CD4-positive, alpha-beta T cell (primary cell): Measurements from ENCODE around the gene BTG1. TPM values are rescaled to one million over a fixed set of nuclear protein-coding genes. Genes with fewer than 3 reads are reported as not detected.

ENCODE experiments used
- ATAC-seq: fragments of 200-7000 bp; cut with Tn5 transposase; one replicate; pipeline ENCODE4 v1.10.0; 2022; ENCODE audit warnings: mild to moderate bottlenecking; ENCODE audit not compliant: poor library complexity
- CTCF ChIA-PET: fragments of 350-600 bp; sonication (Branson Sonifier 250); formaldehyde crosslinking; loops from one replicate; lab custom pipeline; 2021; ENCODE audit warnings: antibody characterized with exemption, inconsistent platforms; lab: Charles Lee
- POLR2A ChIA-PET: fragments of 350-600 bp; sonication (Branson Sonifier 250); formaldehyde crosslinking; loops from one replicate; lab custom pipeline; 2021; ENCODE audit warnings: antibody characterized with exemption, inconsistent platforms; lab: Charles Lee
- DNase-seq, 14 experiments: peaks; one replicate each; pipeline ENCODE4 v3.0.0-alpha.2; 2013 to 2020; ENCODE audit warnings: mixed read lengths in 2 of 14
- H3K27ac ChIP-seq, 2 donors: one replicate each; pipeline versions ENCODE4 v1.5.1 to v1.7.0; 2013; ENCODE audit warnings: low read length in 2 of 2, low read depth in 1 of 2, mild to moderate bottlenecking in 1 of 2
- H3K27me3 ChIP-seq, 2 experiments: 1 replicate in 1 of 2; 2 replicates in 1 of 2; pipeline versions ENCODE4 v1.6.1 to v1.7.0; 2013; ENCODE audit warnings: low read length in 2 of 2, control low read depth in 1 of 2, mild to moderate bottlenecking in 1 of 2, moderate library complexity in 1 of 2; ENCODE audit not compliant: insufficient read depth in 2 of 2, control insufficient read depth in 1 of 2
- H3K36me3 ChIP-seq: one replicate; pipeline ENCODE4 v1.6.1; 2013; ENCODE audit warnings: low read length, control low read depth; ENCODE audit not compliant: insufficient read depth
- H3K4me1 ChIP-seq: one replicate; pipeline ENCODE4 v1.6.1; 2013; ENCODE audit warnings: low read length, control low read depth; ENCODE audit not compliant: insufficient read depth
- H3K4me3 ChIP-seq: one replicate; pipeline ENCODE4 v1.5.1; 2013; ENCODE audit warnings: mild to moderate bottlenecking, low read length, moderate library complexity
- H3K9me3 ChIP-seq, 2 experiments: 1 replicate in 1 of 2; 2 replicates in 1 of 2; pipeline versions ENCODE4 v1.6.1 to v1.7.0; 2013; ENCODE audit warnings: low read length in 2 of 2, mild to moderate bottlenecking in 2 of 2, control low read depth in 1 of 2, moderate library complexity in 1 of 2; ENCODE audit not compliant: control insufficient read depth in 1 of 2, insufficient read depth in 1 of 2
- H3K27ac Mint-ChIP-seq: one replicate; pipeline ENCODE4 v1.8.0; 2020; ENCODE audit warnings: mixed read lengths
- H3K27me3 Mint-ChIP-seq: one replicate; pipeline ENCODE4 v1.8.0; 2021; ENCODE audit warnings: mixed read lengths
- H3K36me3 Mint-ChIP-seq: one replicate; pipeline ENCODE4 v1.8.0; 2021; ENCODE audit warnings: low read depth, mixed read lengths
- H3K4me1 Mint-ChIP-seq: one replicate; pipeline ENCODE4 v1.8.0; 2021; ENCODE audit warnings: low read depth, mixed read lengths
- H3K4me3 Mint-ChIP-seq: one replicate; pipeline ENCODE4 v1.8.0; 2020; ENCODE audit warnings: mild to moderate bottlenecking, mixed read lengths
- H3K9me3 Mint-ChIP-seq: one replicate; pipeline ENCODE4 v1.8.0; 2020; ENCODE audit warnings: mixed read lengths
- CTCF ChIP-seq: fragments of 200-600 bp; IDR thresholded peaks from one replicate; pipeline ENCODE4 v1.8.0; 2022; ENCODE audit warnings: antibody characterized with exemption, mild to moderate bottlenecking
- intact Hi-C, 2 experiments: fragments of 100-400 bp; cut with DNase I in 1 of 2; cut with micrococcal nuclease in 1 of 2; formaldehyde crosslinking; loops; one replicate each; pipeline versions ENCODE4 v1.15.1 to v1.9.0; 2023 to 2025; cut with DNase I, micrococcal nuclease
- total RNA-seq, 174 experiments: library from RNA in 2 of 174; stranded (reverse) in 2 of 174; gene quantifications; one replicate each; pipeline ENCODE4 v1.2.3 and lab custom pipeline; 2021 to 2026

BTG1 gene
- total RNA-seq, 2 experiments from 2014 or later, result 1,698 to 1,774 TPM

- H3K9me3 ChIP-seq, result no peaks in the 10 kb centered on the region
- no peaks in the 10 kb centered on the region for H3K36me3 ChIP-seq
- H3K27me3 ChIP-seq, result no peaks in the 10 kb centered on the region
- H3K4me3 ChIP-seq, result peak overlapping the region; percentile 21
- no peak for ATAC-seq
- no peak for DNase-seq
- CTCF ChIA-PET, result no interaction called here
- POLR2A ChIA-PET, result interaction anchor here (0.6 to 10.0 kb wide), 9 partner anchors 13 to 319 kb away, joined by 3 to 298 read pairs (median 3); partner anchors contain the start of gene BTG1
- H3K4me1 Mint-ChIP-seq, result peaks cover 89% of the 10 kb centered on the region
- no peaks in the 10 kb centered on the region for H3K27me3 Mint-ChIP-seq
- H3K27ac Mint-ChIP-seq, result peak overlapping the region; percentile 99
- H3K4me1 ChIP-seq, result peaks cover 52% of the 10 kb centered on the region
- H3K36me3 Mint-ChIP-seq, result peaks cover 83% of the 10 kb centered on the region
- H3K4me3 Mint-ChIP-seq, result peak overlapping the region; percentile 85
- H3K9me3 Mint-ChIP-seq, result peaks cover 6% of the 10 kb centered on the region
- intact Hi-C loops, result loop anchor here (5.0 to 10.0 kb wide), 3 partner anchors 34 to 356 kb away; no protein-coding TSS in a partner anchor
- peak overlapping the region; percentile 14 to 33 for H3K27ac ChIP-seq
- TF ChIP-seq CTCF, result no peak
These were observed 14.6 kb downstream of the BTG1 start for GRCh38 chr12:92130999-92131398.

- Histone ChIP-seq H3K4me1 (peaks cover 50% of the 10 kb centered on the region), H3K27me3 (no peaks in the 10 kb centered on the region), H3K36me3 (no peaks in the 10 kb centered on the region), H3K9me3 (no peaks in the 10 kb centered on the region), H3K27ac (no peak overlapping the region), H3K4me3 (no peak overlapping the region)
- intact Hi-C loops, result loop anchor here (5.0 to 10.0 kb wide), 4 partner anchors 32 to 355 kb away; no protein-coding TSS in a partner anchor
- ATAC-seq, result no peak
- no peak for TF ChIP-seq CTCF
- POLR2A ChIA-PET, result interaction anchor here (0.5 to 10.0 kb wide), 9 partner anchors 15 to 212 kb away, joined by 3 to 298 read pairs (median 4); partner anchors contain the start of gene BTG1
- peak overlapping the region; percentile 74 for H3K4me3 Mint-ChIP-seq
- H3K27me3 Mint-ChIP-seq, result no peaks in the 10 kb centered on the region
- CTCF ChIA-PET, result no interaction called here
- peaks cover 9% of the 10 kb centered on the region for H3K9me3 Mint-ChIP-seq
- H3K36me3 Mint-ChIP-seq, result peaks cover 86% of the 10 kb centered on the region
- no peak for DNase-seq
- peaks cover 91% of the 10 kb centered on the region for H3K4me1 Mint-ChIP-seq
- peak overlapping the region; percentile 80 for H3K27ac Mint-ChIP-seq
These were observed 16.0 kb downstream of the BTG1 start for GRCh38 chr12:92129609-92130008.

DNA sequence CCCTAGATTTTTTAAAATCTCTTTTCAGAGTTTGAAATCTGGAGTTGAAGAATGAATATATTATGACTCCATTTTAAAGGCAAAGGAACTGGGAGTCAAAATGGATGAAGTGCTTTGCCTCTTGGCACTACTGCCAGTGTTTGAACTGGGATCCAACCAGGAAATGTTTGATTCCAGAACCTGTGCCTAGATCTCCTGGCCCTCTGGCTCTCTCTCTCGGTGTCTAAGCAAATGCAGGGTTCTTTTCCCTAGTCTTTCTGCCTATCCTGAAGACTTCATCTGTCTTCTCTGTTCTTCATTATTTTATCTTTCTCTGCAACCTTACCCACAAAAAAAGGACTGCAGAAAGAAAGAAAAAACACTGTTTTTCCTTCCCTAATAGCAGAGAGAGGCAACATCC, 17.0 kb downstream of the BTG1 start:
- H3K4me3 Mint-ChIP-seq, result peak overlapping the region; percentile 63
- Histone ChIP-seq H3K4me1 (peaks cover 42% of the 10 kb centered on the region), H3K27me3 (no peaks in the 10 kb centered on the region), H3K27ac (no peak overlapping the region), H3K36me3 (no peaks in the 10 kb centered on the region), H3K9me3 (no peaks in the 10 kb centered on the region), H3K4me3 (no peak overlapping the region)
- peaks cover 9% of the 10 kb centered on the region for H3K9me3 Mint-ChIP-seq
- CTCF ChIA-PET, result no interaction called here
- peaks cover 91% of the 10 kb centered on the region for H3K4me1 Mint-ChIP-seq
- DNase-seq, result no peak
- ATAC-seq, result no peak
- intact Hi-C loops, result loop anchor here in 1 of 2 experiments (5.0 kb wide), 1 partner anchor 141 kb away; no protein-coding TSS in a partner anchor
- peak overlapping the region; percentile 80 for H3K27ac Mint-ChIP-seq
- peaks cover 86% of the 10 kb centered on the region for H3K36me3 Mint-ChIP-seq
- no peak for TF ChIP-seq CTCF
- no peaks in the 10 kb centered on the region for H3K27me3 Mint-ChIP-seq
- POLR2A ChIA-PET, result interaction anchor here (1.5 to 2.1 kb wide), 2 partner anchors 8 to 14 kb away, joined by 3 to 6 read pairs; no protein-coding TSS in a partner anchor
